ENCODE measurements around the gene DCAF11.

DNA sequence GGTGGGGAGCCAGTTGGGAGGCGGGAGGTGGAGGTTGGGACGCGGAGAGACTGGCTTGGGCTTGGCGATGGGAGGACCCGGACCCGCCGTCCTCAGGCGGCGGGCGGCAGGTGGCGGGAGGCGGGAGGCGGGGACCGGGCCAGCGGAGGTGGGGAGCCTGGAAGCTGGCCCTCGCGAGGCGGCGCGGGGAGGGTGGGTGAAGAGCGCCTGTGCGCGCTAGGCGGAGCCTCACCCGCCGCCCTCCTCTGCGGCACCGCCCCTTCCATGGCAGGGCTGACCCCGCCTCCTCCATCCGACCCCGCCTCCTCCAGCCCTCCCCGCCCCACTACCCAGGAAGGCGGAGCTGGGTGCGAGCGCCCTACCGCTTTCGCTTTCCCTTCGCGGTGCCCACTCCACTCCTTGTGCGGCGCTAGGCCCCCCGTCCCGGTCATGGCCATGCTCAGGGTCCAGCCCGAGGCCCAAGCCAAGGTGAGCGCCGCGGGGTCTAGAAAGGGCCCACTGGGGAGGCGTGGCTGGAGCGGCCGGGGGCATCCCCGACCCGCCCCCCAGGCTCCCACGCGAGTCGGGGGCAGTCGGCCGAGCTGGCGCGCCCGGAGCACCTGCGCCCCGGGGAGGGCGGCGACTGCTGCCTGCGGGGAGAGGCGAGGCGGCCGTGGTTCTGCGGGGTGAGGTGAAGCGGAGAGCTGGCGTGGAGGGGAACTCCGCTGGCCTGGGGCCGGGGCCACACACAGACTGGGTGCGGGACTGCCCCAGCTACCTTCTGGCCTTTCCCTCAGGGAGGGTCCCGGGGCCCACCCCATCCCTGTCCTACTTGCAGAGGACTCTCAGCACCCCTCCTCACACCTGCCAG lies 21.5 kb downstream of the DCAF11 start, which contains the start of gene PSME1:
- peak; percentile 78 for TF ChIP-seq POLR2A (IDR thresholded peaks at IDR 0.05; ENCODE audit: low read depth, low read length)
- peak; percentile 68 for TF ChIP-seq POLR2AphosphoS5 (IDR thresholded peaks at IDR 0.05; ENCODE audit: low read depth, low read length)
